ENCODE data around the gene FOXO1.

Gene FOXO1

GRCh38 chr13:40539576-40540327, 126.7 kb downstream of the FOXO1 start:
- no peak for DNase-seq

GRCh38 chr13:40537146-40537895, 129.1 kb downstream of the FOXO1 start:
- no peak for DNase-seq

GRCh38 chr13:40536443-40537113, 129.9 kb downstream of the FOXO1 start:
- peak; percentile 25 for DNase-seq

- DNase-seq: no peak
These were observed 131.1 kb downstream of the FOXO1 start for GRCh38 chr13:40535345-40535836.

GRCh38 chr13:40534456-40534855, 132.0 kb downstream of the FOXO1 start:
- no peak for DNase-seq

GRCh38 chr13:40533072-40533471, 133.4 kb downstream of the FOXO1 start:
- no peak for DNase-seq

GRCh38 chr13:40530961-40531360, 135.5 kb downstream of the FOXO1 start:
- DNase-seq: no peak

- DNase-seq: no peak
These were observed 137.6 kb downstream of the FOXO1 start for GRCh38 chr13:40528881-40529280.

GRCh38 chr13:40527914-40528313, 138.5 kb downstream of the FOXO1 start:
- no peak for DNase-seq

GRCh38 chr13:40522282-40522681, 144.2 kb downstream of the FOXO1 start:
- DNase-seq: no peak

- no peak for DNase-seq
These were observed 145.5 kb downstream of the FOXO1 start for GRCh38 chr13:40520916-40521315.

- no peak for DNase-seq
These were observed 146.8 kb downstream of the FOXO1 start for GRCh38 chr13:40519637-40520036.

GRCh38 chr13:40518481-40518882, 148.0 kb downstream of the FOXO1 start:
- no peak for DNase-seq

- no peak for DNase-seq
These were observed 148.7 kb downstream of the FOXO1 start for GRCh38 chr13:40517486-40518480.

GRCh38 chr13:40515702-40516101, 150.7 kb downstream of the FOXO1 start:
- DNase-seq: no peak

GRCh38 chr13:40514802-40515201, 151.6 kb downstream of the FOXO1 start:
- DNase-seq: no peak

- no peak for DNase-seq
These were observed 156.6 kb downstream of the FOXO1 start for GRCh38 chr13:40509876-40510275.

GRCh38 chr13:40508767-40509342, 157.6 kb downstream of the FOXO1 start:
- DNase-seq: no peak

- no peak for DNase-seq
These were observed 158.3 kb downstream of the FOXO1 start for GRCh38 chr13:40508127-40508526.

GRCh38 chr13:40506592-40507446, 159.6 kb downstream of the FOXO1 start:
- DNase-seq: no peak
